Right lobe of liver (tissue), 4 donors: Measurements from ENCODE around the gene FBXO21.

Experiments
- CTCF ChIP-seq, 4 donors: fragments of 200-600 bp in 3 of 4; fragments of 450-650 bp in 1 of 4; IDR thresholded peaks; one replicate each; pipeline versions ENCODE4 v1.5.1 to v1.8.0; 2016 to 2022; ENCODE audit warnings: antibody characterized with exemption in 4 of 4, mild to moderate bottlenecking in 2 of 4
- POLR2A ChIP-seq: fragments of 450-650 bp; IDR thresholded peaks from one replicate; pipeline ENCODE4 v1.6.1; 2017; ENCODE audit warnings: antibody characterized with exemption, mild to moderate bottlenecking
- donor health status: DM: no; HTN: no; CAD: no.
- donor health status: DM: no; HTN: no; CAD: no.
- donor health status: DM: no; HTN: yes; CAD: no.

GRCh38 chr12:117228239-117228638 lies 38.0 kb upstream of the FBXO21 start:
- TF ChIP-seq CTCF (IDR thresholded peaks at IDR 0.05) (no peak), POLR2A (no peak)
